Liver (tissue), 9 donors: Measurements from ENCODE around the gene ATP6V1D. TPM values are rescaled to one million over a fixed set of nuclear protein-coding genes. Genes with fewer than 3 reads are reported as not detected.

Experiments used
- DNase-seq: peaks from one replicate; pipeline ENCODE4 v3.0.0-alpha.2; 2017; ENCODE audit warnings: low spot score
- H3K27ac ChIP-seq, 2 donors: one replicate each; pipeline ENCODE4 v1.7.0; 2013; ENCODE audit warnings: inconsistent platforms in 2 of 2, low read length in 2 of 2, control low read depth in 1 of 2, low read depth in 1 of 2, mild to moderate bottlenecking in 1 of 2
- H3K27me3 ChIP-seq, 4 donors: one replicate each; pipeline versions ENCODE4 v1.6.1 to v1.7.0; 2013; ENCODE audit warnings: low read length in 3 of 4, inconsistent platforms in 1 of 4, mild to moderate bottlenecking in 1 of 4, moderate library complexity in 1 of 4; ENCODE audit not compliant: control insufficient read depth in 4 of 4, insufficient read depth in 4 of 4
- H3K36me3 ChIP-seq, 4 donors: one replicate each; pipeline versions ENCODE4 v1.6.1 to v1.7.0; 2013; ENCODE audit warnings: low read length in 3 of 4, mild to moderate bottlenecking in 3 of 4, low read depth in 1 of 4, moderate library complexity in 1 of 4; ENCODE audit not compliant: control insufficient read depth in 4 of 4, insufficient read depth in 3 of 4
- H3K4me1 ChIP-seq, 4 donors: one replicate each; pipeline versions ENCODE4 v1.6.1 to v1.7.0; 2013; ENCODE audit warnings: low read length in 3 of 4, mild to moderate bottlenecking in 3 of 4, moderate library complexity in 1 of 4; ENCODE audit not compliant: control insufficient read depth in 4 of 4, insufficient read depth in 4 of 4
- H3K4me3 ChIP-seq, 3 donors: one replicate each; pipeline versions ENCODE4 v1.6.1 to v1.7.0; 2013; ENCODE audit warnings: low read length in 3 of 3, control low read depth in 1 of 3, low read depth in 1 of 3, mild to moderate bottlenecking in 1 of 3
- H3K9ac ChIP-seq, 2 donors: one replicate each; pipeline ENCODE4 v1.7.0; 2013; ENCODE audit warnings: low read length in 2 of 2, mild to moderate bottlenecking in 2 of 2, moderate library complexity in 2 of 2, control low read depth in 1 of 2, low read depth in 1 of 2
- H3K9me3 ChIP-seq, 4 donors: one replicate each; pipeline versions ENCODE4 v1.6.1 to v1.7.0; 2013; ENCODE audit warnings: low read length in 3 of 4; ENCODE audit not compliant: control insufficient read depth in 4 of 4
- EGR1 ChIP-seq, 2 donors: IDR thresholded peaks; 2 replicates each; pipeline ENCODE4 v1.6.1; 2016 to 2018; ENCODE audit warnings: antibody characterized with exemption in 2 of 2, low read depth in 2 of 2
- FOXA1 ChIP-seq: IDR thresholded peaks from 2 replicates; pipeline ENCODE4 v1.6.1; 2016; ENCODE audit warnings: antibody characterized with exemption
- FOXA2 ChIP-seq: IDR thresholded peaks from 2 replicates; pipeline ENCODE4 v1.6.1; 2016; ENCODE audit warnings: antibody characterized with exemption
- GABPA ChIP-seq, 2 donors: IDR thresholded peaks in 1 of 2; conservative IDR thresholded peaks in 1 of 2; 2 replicates each; pipeline ENCODE4 v1.6.1; 2016; ENCODE audit warnings: antibody characterized with exemption in 2 of 2, mild to moderate bottlenecking in 1 of 2, moderate library complexity in 1 of 2
- HNF4A ChIP-seq, 2 donors: conservative IDR thresholded peaks; 2 replicates each; pipeline ENCODE4 v1.6.1; 2016; ENCODE audit warnings: antibody characterized with exemption in 2 of 2, mild to moderate bottlenecking in 2 of 2
- HNF4G ChIP-seq: IDR thresholded peaks from 2 replicates; pipeline ENCODE4 v1.6.1; 2016; ENCODE audit warnings: antibody characterized with exemption
- JUND ChIP-seq, 2 donors: IDR thresholded peaks; 2 replicates each; pipeline ENCODE4 v1.6.1; 2016; ENCODE audit warnings: antibody characterized with exemption in 2 of 2
- NR2F2 ChIP-seq: IDR thresholded peaks from 2 replicates; pipeline ENCODE4 v1.6.1; 2016; ENCODE audit warnings: antibody characterized with exemption
- RAD21 ChIP-seq, 2 donors: IDR thresholded peaks; 2 replicates each; pipeline ENCODE4 v1.6.1; 2016; ENCODE audit warnings: antibody characterized with exemption in 2 of 2, mild to moderate bottlenecking in 2 of 2
- RXRA ChIP-seq, 2 donors: IDR thresholded peaks; 2 replicates each; pipeline ENCODE4 v1.6.1; 2017 to 2018; ENCODE audit warnings: antibody characterized with exemption in 2 of 2, mild to moderate bottlenecking in 1 of 2
- SP1 ChIP-seq: IDR thresholded peaks from 2 replicates; pipeline ENCODE4 v1.6.1; 2018; ENCODE audit warnings: antibody characterized with exemption, mild to moderate bottlenecking
- TAF1 ChIP-seq: conservative IDR thresholded peaks from 2 replicates; pipeline ENCODE4 v1.6.1; 2016; ENCODE audit warnings: antibody characterized with exemption, mild to moderate bottlenecking
- YY1 ChIP-seq: IDR thresholded peaks from 2 replicates; pipeline ENCODE4 v1.6.1; 2016; ENCODE audit warnings: antibody characterized with exemption, mild to moderate bottlenecking
- WGBS: extraction: QIAGEN DNeasy Blood & Tissue Kit; methylation state at CpG from one replicate; pipeline ENCODE4 v1.1.7; 2013; 5-methylcytosine and 5-hydroxymethylcytosine counted together
- polyA plus RNA-seq, 2 donors: library from polyadenylated mRNA; stranded (reverse) in 1 of 2; unstranded in 1 of 2; fragments of 200-250 nt in 1 of 2; fragments of >200 nt in 1 of 2; fragmentation: Nextera tagmentation in 1 of 2; extraction: Ambion mirVana in 1 of 2; gene quantifications; one replicate each; pipeline versions ENCODE4 v1.2.1 to v1.2.3, GENCODE V29; 2013 to 2015
- total RNA-seq, 2 donors: library from RNA; depleted of rRNA; stranded (reverse); fragments of >200 nt; gene quantifications; one replicate each; pipeline ENCODE4 v1.2.3, GENCODE V29; 2014
- TF ChIP-seq, protein P1 (sequence below): fragments of 150-350 bp; IDR thresholded peaks from 2 replicates; pipeline ENCODE4 v1.5.1; 2017; ENCODE audit warnings: improper control_type of control experiment, low read depth, low read length; ENCODE audit not compliant: missing input control
- TF ChIP-seq, protein P2 (sequence below): IDR thresholded peaks from 2 replicates; pipeline ENCODE4 v1.6.1; 2016; ENCODE audit warnings: antibody characterized with exemption
- TF ChIP-seq, protein P3 (sequence below): IDR thresholded peaks from 2 replicates; pipeline ENCODE4 v1.6.1; 2016; ENCODE audit warnings: antibody characterized with exemption
- TF ChIP-seq, protein P4 (sequence below): IDR thresholded peaks from 2 replicates; pipeline ENCODE4 v1.6.1; 2016; ENCODE audit warnings: antibody characterized with exemption
- TF ChIP-seq, protein P5 (sequence below): IDR thresholded peaks from 2 replicates; pipeline ENCODE4 v1.6.1; 2016; ENCODE audit warnings: antibody characterized with exemption, mild to moderate bottlenecking
- donor health status: healthy.
- donor health status: healthy.
- donor health status: healthy.
- donor health status: healthy.
- donor health status: healthy.

Gene ATP6V1D
- total and polyA plus RNA-seq, 4 donors = 22.6 to 53.2 (median 42.8) TPM

DNA sequence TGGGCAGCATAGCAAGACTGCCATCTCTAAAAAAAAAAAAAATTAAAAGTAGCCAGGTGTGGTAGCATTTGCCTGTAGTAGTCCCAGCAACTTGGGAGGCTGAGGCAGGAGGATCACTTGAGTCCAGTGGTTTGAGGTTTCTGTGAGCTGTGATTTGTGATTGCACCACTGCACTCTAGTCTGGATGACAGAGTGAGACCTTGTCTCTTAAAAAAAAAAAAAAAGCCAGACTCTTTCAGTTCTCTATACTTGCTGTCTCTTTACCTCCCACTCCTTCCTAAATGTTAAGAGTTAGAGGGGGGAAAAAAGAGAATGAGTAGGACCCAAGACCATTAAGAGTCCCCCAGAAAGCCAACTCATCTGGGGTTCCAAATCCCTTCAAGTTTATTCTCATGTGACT is 18.3 kb upstream of the ATP6V1D start:
- no peaks in the 10 kb centered on the region for H3K4me1 ChIP-seq
- no peak overlapping the region for H3K4me3 ChIP-seq
- no peak for DNase-seq
- H3K36me3 ChIP-seq = peaks cover 4 to 78% (median 71%) of the 10 kb centered on the region in 4 donors
- no peaks in the 10 kb centered on the region for H3K9me3 ChIP-seq
- H3K27ac ChIP-seq = no peak overlapping the region
- no peaks in the 10 kb centered on the region for H3K27me3 ChIP-seq
- H3K9ac ChIP-seq = no peak overlapping the region
- TF ChIP-seq RAD21 (IDR thresholded peaks at IDR 0.05) (no peak), RXRA (IDR thresholded peaks at IDR 0.05) (no peak), GABPA (IDR thresholded peaks at IDR 0.05 in 1 of 2, conservative IDR thresholded peaks at IDR 0.05 in 1 of 2) (no peak), JUND (IDR thresholded peaks at IDR 0.05) (no peak), HNF4A (conservative IDR thresholded peaks at IDR 0.05) (no peak), FOXA2 (no peak)
- TF ChIP-seq, protein P1, sequence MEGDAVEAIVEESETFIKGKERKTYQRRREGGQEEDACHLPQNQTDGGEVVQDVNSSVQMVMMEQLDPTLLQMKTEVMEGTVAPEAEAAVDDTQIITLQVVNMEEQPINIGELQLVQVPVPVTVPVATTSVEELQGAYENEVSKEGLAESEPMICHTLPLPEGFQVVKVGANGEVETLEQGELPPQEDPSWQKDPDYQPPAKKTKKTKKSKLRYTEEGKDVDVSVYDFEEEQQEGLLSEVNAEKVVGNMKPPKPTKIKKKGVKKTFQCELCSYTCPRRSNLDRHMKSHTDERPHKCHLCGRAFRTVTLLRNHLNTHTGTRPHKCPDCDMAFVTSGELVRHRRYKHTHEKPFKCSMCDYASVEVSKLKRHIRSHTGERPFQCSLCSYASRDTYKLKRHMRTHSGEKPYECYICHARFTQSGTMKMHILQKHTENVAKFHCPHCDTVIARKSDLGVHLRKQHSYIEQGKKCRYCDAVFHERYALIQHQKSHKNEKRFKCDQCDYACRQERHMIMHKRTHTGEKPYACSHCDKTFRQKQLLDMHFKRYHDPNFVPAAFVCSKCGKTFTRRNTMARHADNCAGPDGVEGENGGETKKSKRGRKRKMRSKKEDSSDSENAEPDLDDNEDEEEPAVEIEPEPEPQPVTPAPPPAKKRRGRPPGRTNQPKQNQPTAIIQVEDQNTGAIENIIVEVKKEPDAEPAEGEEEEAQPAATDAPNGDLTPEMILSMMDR = no peak
- TF ChIP-seq, protein P2, sequence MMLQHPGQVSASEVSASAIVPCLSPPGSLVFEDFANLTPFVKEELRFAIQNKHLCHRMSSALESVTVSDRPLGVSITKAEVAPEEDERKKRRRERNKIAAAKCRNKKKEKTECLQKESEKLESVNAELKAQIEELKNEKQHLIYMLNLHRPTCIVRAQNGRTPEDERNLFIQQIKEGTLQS = no peak
- TF ChIP-seq, protein P3, sequence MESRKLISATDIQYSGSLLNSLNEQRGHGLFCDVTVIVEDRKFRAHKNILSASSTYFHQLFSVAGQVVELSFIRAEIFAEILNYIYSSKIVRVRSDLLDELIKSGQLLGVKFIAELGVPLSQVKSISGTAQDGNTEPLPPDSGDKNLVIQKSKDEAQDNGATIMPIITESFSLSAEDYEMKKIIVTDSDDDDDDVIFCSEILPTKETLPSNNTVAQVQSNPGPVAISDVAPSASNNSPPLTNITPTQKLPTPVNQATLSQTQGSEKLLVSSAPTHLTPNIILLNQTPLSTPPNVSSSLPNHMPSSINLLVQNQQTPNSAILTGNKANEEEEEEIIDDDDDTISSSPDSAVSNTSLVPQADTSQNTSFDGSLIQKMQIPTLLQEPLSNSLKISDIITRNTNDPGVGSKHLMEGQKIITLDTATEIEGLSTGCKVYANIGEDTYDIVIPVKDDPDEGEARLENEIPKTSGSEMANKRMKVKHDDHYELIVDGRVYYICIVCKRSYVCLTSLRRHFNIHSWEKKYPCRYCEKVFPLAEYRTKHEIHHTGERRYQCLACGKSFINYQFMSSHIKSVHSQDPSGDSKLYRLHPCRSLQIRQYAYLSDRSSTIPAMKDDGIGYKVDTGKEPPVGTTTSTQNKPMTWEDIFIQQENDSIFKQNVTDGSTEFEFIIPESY = no peak

DNA sequence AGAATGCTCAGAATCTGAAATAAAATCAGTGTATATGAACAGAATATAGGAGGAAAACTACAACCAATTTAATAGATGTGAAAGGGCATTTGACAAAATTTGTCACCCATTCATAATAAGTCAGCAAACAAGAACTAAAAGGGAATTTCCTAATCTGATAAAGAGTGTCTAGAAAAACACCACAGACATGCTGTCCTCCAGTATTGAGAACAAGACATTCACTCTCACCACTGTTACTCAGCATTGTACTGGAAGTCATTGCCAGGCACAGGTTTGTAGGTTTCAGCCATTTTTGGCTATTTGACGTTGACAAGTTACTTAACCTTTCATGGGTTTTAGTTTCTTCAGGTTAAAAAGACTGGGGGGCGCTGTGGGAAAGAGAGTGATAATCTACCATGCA is 13.7 kb upstream of the ATP6V1D start:
- no peaks in the 10 kb centered on the region for H3K9me3 ChIP-seq
- no peak overlapping the region for H3K27ac ChIP-seq
- H3K4me1 ChIP-seq = no peaks in the 10 kb centered on the region
- no peak overlapping the region for H3K9ac ChIP-seq
- no peak overlapping the region for H3K4me3 ChIP-seq
- no peaks in the 10 kb centered on the region for H3K27me3 ChIP-seq
- no peak for DNase-seq
- peaks cover 5 to 64% (median 48%) of the 10 kb centered on the region in 4 donors for H3K36me3 ChIP-seq
- 88% methylated on average over 2 of the region's 2 CpGs for WGBS
- TF ChIP-seq HNF4A (conservative IDR thresholded peaks at IDR 0.05) = no peak
- no peak for TF ChIP-seq RXRA (IDR thresholded peaks at IDR 0.05)
- TF ChIP-seq, protein P4, sequence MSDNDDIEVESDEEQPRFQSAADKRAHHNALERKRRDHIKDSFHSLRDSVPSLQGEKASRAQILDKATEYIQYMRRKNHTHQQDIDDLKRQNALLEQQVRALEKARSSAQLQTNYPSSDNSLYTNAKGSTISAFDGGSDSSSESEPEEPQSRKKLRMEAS = no peak
- TF ChIP-seq, protein P5, sequence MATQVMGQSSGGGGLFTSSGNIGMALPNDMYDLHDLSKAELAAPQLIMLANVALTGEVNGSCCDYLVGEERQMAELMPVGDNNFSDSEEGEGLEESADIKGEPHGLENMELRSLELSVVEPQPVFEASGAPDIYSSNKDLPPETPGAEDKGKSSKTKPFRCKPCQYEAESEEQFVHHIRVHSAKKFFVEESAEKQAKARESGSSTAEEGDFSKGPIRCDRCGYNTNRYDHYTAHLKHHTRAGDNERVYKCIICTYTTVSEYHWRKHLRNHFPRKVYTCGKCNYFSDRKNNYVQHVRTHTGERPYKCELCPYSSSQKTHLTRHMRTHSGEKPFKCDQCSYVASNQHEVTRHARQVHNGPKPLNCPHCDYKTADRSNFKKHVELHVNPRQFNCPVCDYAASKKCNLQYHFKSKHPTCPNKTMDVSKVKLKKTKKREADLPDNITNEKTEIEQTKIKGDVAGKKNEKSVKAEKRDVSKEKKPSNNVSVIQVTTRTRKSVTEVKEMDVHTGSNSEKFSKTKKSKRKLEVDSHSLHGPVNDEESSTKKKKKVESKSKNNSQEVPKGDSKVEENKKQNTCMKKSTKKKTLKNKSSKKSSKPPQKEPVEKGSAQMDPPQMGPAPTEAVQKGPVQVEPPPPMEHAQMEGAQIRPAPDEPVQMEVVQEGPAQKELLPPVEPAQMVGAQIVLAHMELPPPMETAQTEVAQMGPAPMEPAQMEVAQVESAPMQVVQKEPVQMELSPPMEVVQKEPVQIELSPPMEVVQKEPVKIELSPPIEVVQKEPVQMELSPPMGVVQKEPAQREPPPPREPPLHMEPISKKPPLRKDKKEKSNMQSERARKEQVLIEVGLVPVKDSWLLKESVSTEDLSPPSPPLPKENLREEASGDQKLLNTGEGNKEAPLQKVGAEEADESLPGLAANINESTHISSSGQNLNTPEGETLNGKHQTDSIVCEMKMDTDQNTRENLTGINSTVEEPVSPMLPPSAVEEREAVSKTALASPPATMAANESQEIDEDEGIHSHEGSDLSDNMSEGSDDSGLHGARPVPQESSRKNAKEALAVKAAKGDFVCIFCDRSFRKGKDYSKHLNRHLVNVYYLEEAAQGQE = no peak
- no peak for TF ChIP-seq YY1
- TF ChIP-seq FOXA1 = no peak
- TF ChIP-seq EGR1 (IDR thresholded peaks at IDR 0.05; ENCODE audit: low read depth in 2 of 2) = no peak
- TF ChIP-seq FOXA2 = no peak
- TF ChIP-seq, protein P1 = no peak
- TF ChIP-seq, protein P3 = no peak
- TF ChIP-seq HNF4G = no peak
- TF ChIP-seq SP1 = no peak
- TF ChIP-seq, protein P2 = no peak
- TF ChIP-seq NR2F2 = no peak
- no peak for TF ChIP-seq TAF1
